Stimulated activated CD8-positive, alpha-beta memory T cell treated with anti-CD3 and anti-CD28 coated beads, Interleukin-4, amount 100 ng/mL, for 48 hours (primary cell): Measurements from ENCODE around the gene SLC49A4.

Experiments used
- DNase-seq: peaks from one replicate; pipeline ENCODE4 v3.0.0-alpha.2; 2020

SLC49A4 gene

DNA sequence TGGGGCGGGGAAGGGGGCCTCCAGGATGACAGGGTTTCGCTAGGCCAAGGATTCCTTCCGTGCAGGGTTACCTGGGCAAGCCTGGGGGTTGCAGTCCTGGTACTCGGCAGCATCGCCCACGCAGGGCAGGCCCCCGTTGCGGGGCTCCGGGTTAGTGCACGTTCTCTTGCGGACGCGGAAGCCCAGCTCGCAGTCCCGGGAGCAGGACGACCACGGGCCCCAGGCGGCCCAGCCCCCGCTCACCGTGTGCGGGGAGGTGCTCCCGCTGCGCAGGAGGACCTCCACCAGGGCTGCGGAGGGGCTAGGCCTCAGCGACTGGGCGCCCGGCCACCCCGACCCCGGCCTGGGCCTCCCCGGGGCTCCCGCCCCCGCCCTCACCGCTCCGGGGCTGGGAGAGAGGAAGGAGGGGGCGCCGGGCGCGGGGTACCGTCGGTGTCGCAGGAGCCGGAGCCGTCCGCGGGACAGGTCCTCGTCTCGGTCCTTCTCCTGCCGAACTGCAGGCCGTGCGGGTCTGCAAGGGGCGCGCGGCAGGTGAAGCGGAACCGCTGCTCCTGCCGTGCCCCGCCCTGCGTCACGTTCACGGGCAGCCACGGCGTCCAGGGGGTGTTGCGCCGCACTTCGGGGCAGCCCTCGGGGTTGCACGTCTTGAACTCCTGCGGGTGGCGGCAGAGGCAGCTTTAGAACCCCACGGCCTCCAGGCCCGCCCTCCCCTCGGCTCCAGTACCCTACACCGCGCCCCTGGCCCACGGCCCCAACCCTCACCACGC lies 118.1 kb downstream of the SLC49A4 start:
- no peak for DNase-seq

DNA sequence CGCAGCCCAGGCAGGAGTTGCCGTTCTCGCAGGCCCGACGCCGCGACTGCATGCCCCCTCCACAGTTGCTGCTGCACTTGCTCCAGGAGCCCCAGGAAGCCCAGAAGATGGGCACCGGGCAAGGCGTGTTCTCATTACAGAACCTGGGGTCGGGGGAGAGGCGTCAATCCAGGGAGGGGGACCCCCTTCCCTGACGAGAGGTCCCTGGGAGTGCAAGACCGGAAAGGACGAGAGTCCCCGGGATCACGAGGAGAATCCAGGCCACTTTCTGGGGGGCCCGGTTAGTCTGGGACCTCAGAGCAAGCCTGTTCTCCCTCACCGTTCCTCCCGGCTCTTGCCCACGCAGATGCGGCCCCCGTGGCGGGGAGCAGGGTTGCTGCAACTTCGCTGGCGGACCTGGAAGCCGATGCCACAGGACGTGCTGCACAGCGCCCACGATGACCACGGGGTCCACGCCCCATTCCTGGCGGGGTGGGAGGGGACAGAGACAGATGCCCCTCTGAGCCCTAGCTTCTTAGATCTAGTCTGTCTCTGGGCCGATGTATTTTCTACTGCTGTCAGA lies 118.8 kb downstream of the SLC49A4 start:
- no peak for DNase-seq

DNA sequence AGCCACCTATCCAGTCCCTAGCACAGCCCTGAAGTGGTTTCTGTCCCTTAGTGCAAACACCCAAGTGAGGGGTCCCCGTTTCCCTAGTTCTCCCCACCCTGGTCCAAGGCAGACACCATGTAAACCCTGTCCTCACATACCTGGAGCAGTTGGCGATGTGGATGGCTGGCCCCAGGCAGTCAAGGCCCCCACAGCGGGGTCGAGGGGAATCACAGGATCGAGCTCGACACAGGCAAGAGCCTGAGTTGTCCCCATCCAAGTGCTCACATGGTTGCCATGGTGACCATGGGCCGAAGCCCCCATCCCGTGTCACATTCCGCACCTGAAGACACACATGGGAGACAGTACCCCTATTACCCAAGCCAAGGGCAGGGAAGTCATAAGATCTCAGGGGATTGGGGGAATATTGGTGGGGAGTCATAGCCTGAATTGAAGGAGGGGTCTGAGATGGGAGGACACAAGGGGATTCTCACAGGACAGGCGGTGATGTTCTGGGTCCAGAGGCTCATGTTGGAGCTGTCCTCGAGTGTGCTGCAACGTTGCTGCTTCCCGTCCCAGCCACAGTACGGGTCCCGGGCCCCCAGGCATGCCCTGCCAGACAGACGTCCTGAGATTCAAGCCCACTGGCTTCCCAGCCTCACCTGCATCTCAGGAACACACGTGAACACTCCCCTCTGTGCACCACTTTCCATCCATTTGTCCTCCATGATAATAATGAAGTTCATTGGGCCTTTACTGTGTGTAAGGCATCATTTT lies 120.6 kb downstream of the SLC49A4 start:
- no peak for DNase-seq

DNA sequence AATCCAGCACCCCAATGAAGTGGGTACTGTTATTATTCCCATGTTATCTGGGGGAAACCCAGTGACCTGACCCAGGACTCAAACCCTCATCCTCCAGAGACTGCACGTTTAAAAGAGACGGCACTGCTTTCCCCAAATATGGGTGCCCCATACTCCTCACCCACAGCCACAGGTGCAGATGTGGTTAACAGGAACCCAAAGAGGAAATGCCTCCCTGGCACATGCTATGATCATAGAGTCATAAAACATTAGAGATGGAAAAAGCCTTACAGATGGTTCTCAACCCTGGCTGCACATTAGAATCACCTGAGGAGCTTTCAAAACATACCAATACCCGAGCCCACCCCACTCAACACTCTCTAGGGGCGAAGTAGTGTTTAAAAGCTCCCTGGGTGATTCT lies 121.2 kb downstream of the SLC49A4 start:
- no peak for DNase-seq

DNA sequence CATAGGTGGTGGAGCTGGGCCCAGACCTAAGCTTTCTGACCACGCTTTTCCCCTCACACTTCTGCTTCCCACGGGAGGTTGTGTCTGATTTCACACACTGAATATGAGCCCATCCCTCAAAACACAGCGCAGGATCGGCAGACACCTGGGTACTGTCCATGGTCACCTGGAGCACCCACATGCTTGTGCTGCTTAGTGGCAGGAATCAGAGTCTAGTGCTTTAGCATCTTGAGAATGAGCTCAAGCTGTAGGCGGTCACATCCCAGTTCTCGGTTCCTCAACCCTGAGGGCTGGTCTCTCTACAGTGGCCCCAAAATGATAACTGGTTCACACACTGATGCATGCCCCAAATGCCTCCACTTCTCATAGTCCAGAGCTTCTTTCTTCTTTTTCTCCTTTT lies 121.7 kb downstream of the SLC49A4 start:
- DNase-seq: no peak

DNA sequence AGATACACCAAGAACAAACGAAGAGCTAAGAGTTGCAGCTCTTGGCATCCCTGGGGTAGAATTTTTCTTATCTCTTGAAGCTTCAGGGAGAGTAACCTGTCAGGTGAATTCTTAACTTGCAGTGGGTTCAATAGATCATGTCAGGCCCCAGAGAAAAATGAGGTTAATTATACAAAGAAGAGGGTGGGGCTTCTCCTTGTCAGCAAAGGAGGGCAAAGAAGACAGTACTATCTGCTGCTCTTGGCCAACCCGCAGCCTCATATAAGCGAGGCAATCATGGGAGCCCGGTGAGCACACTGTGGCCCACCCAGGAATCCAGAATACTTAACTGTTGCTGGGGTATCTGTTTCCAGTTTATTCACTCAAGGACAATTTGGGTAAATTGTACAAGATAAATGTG lies 122.5 kb downstream of the SLC49A4 start:
- DNase-seq: no peak

DNA sequence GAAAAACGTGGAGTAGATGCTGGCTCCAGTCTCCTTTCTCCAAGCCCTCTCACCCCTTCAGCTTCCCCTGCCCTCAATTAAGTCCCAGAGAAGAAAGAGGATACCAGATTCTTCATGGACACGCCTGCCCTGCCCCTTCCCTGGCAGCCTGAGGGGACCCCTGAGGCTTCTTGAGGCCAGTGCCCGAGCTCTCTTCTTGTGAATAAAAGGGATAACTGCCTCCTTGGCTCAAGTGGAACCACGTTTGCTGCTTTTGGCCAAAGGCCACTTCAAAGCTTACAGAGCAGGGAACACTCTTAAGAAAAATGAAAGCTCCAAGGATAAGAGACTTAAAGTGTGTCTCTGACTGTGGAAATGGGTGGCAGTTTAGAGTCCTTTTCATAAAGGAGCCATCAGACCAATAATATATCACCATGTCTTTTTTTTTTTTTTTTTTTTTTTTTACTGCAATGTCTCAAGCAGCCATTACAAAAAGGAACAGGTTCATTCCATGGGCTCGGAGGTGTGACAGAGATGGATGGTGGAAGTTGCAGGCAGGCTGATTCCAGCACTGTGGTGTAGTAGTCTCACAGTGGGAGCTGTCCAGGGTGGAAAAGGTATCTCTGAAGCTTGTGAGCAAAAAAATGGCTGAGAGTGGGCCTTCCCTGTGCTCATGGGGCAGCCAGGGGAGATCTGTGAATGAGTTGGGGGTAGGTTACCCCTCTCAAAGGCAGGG lies 123.9 kb downstream of the SLC49A4 start:
- no peak for DNase-seq

DNA sequence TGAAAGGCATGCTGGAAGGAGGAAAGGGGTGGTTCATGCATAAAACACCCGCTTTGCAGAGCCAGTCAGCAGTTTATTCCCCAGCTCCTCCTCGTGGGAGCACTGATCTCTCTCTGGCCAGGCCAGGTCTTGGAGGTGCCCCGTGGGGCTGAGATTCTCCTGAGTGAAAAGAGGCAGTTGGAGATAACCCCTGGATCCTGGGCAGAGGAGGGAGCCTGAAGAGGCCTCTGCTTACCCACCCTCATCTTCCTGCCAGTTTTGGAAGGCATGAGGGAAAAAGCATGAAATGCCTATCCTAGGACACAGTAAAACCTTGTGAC lies 124.4 kb downstream of the SLC49A4 start:
- DNase-seq: no peak

DNA sequence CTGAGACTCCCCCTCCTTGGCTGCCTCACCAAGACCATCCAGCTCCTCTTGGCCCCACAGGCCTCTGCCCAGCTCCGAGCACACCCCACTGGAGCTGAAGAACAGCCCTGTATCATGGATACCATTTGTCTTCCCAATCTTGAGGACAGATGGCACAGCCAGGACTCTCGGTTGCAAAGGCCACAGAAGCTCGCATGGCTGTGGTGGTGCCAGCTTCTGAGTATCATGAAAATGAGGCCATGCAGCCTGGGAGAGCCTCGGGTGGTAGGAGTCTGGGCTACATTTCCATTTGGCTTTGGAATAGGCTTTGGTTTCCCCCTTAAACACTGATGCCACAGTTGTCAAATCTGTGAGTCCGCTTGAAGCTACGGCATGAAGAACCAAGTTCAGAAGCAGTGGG lies 126.1 kb downstream of the SLC49A4 start:
- DNase-seq: no peak

DNA sequence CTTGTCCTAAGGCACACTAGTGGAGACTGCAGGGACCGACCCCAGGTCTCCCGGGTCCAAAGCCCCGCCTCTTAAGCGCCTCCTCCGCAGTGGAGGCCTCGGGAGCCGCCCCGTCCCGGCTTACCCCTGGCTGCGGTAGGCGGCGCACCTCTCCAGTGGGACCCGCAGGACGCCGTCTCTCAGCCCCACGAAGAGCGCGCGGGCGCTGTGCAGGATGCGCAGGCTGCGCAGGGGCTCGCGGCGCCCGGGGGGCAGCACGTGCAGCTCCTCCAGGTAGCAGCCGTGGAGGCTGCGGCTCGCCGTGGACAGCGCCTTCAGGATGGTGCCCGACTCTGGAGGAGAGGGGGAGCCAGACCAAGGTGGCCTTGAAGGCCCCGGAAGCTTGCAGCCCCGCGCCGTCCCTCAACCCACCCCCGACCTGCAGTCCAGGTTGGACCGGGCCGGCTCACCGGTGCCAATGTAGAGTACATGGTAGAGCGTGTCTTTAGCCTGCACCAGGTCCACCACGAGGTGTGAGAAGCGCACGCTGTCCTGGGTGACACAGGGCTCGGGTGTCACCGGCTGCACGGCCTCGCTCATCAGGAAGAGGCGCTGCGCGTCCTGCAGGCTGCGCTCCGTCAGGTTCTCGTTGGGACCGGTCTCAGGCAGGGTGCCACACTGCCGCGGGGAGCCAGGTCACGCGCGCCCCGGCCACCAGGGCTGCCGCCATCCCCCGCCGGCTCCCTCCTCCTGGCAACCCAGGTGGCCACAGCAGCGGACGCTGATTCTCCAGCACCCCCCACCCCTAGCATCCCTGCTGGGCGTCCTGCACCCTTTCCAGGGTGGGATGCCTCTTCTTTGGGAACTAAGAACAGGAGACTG lies 127.2 kb downstream of the SLC49A4 start:
- DNase-seq: peak; percentile 58

DNA sequence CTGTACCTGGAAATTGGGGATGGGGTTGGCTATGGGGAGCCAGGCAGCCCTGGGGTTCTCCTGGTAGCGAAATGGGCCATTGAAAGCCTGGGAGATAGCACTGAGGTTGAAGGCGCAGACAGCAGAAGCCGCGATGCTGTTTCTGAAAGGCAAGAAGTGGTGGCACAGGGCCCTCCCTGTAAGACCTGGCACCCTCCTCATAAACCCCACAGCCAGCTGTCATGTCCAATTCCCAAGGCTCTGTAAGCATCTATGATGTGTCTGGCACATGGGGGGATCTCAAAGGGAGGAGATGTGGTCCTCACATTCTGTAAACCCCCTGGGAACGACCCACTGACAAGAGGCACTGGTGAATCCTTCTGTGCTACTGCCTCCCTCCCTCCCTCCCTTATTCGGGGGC lies 128.7 kb downstream of the SLC49A4 start:
- DNase-seq: no peak

DNA sequence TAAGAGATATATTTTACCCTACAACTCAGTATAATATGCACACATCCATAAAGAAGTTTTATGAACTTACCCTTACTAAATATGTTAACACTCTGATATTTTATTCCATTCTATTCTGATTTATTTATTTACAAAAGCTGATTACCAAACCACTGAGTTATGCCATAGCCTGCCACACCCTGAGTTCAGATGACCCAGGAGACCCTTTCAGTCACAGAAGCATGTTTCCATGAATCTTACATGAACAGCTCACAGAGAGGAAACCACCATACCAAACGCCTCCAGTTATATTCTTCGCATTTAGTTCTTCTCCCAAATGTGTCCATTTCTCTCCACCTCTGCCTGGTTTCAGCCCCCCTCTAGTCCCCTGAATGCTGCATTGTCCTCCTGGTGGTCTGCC lies 129.2 kb downstream of the SLC49A4 start:
- DNase-seq: no peak

DNA sequence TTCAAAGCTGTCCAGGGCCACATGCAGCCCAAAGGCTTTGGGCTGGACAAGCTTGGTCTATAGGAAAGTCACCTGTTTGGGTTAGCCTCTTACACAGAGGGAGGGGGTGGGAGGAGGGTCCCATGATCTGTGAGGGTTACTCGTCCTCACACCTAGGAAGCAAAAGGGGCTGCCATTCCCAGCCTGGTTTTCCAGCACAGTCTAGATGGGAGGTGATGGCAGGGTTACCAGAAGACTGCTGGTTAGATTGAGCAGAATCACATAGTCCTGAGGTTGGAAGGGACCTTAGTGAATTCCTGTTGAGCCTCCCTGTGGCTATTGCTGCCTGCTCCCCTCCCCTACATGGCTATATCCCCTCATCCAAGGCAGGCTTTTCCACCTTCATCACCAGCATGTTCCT lies 130.9 kb downstream of the SLC49A4 start:
- no peak for DNase-seq

DNA sequence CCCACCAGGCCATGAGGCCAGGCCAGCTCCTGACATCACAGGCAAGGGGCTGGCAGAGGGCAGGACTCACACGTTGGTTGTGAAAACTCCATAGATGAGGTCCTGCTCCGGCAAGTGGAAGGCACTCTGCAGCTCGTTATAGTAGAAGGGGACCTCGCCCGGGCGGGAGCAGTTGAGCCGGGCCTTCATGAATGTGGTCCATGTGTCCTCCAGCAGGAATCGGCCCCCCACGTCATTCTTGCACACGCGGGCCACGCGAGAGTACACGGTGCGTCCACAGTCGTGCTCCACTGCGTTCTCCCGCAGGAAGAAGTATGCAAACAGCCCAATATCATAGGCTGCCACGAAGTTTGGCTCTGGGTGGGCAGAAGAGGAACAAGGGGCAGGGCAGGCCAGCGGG lies 131.5 kb downstream of the SLC49A4 start:
- DNase-seq: no peak

DNA sequence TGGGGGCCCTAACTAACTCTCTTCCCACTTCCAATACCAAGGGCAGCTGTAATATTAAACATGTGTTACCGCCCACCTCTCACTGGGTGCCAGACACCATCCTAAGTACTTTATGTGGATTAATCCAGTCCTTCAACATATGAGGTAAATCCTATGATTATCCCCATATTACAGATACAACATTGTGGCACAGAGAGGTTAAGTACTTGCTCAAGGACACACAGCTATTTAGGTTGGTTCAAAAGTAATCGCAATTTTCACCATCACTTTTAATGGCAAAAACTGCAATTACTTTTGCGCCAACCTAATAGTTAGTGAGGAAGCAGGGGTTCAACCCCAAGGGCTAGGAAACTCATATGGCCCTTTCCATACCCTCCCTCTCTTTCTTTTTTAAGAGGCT lies 131.9 kb downstream of the SLC49A4 start:
- no peak for DNase-seq

DNA sequence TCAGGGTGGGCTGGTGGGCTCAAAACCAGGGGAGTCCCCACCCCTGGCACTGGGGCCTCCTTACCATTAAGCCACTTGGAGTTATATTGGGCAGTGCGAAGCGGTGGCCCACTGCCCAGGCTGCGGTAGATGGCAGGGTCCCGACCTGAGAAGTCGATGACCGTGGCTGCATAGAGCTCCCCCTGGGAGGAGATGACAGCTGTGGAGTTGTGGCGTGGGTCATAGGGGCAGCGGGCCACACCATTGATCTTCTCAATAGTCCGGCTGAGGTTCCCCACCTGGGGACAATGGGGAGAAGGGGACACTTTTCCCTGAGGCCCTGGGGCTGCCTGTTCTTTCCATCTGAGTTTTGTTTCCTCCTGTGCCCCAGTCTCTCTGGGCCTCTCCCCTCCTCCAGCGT lies 132.9 kb downstream of the SLC49A4 start:
- no peak for DNase-seq

DNA sequence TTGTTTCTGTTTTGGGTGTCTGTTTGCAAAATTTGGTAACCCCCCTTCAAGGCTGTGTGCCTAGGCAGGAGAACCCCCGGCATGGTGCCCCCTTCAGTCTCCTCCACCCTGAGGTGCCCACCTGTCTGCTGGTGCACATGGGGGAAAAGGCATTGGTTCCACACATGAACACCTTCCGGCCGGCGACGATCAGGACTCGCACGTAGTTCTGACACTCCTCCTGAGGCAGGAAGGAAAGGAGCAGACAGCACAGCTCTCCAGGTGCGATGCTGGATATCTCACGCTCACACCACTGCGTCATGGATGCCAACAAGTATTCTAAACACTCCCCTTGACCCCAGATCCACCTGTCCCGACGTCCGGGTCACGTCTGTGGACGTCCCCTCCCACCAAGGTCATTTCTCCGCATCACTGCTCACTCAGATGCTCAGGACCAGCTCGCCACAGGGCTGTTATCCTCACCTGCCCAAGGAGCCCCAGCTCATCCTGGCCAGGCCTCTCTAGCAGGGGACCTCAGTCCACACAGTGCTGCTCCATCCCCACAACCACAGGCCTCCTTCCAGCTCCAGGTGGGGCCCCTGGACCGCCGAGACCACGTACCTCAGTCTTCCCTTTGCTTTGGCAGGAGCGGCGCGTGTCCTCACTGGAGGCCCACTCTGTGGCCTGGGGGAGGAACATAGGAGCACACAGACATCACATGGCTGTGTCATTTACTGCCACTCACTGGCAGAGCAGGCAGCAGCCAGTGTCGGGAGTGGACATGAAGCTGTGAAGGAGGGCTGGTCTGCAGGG lies 133.7 kb downstream of the SLC49A4 start:
- no peak for DNase-seq

DNA sequence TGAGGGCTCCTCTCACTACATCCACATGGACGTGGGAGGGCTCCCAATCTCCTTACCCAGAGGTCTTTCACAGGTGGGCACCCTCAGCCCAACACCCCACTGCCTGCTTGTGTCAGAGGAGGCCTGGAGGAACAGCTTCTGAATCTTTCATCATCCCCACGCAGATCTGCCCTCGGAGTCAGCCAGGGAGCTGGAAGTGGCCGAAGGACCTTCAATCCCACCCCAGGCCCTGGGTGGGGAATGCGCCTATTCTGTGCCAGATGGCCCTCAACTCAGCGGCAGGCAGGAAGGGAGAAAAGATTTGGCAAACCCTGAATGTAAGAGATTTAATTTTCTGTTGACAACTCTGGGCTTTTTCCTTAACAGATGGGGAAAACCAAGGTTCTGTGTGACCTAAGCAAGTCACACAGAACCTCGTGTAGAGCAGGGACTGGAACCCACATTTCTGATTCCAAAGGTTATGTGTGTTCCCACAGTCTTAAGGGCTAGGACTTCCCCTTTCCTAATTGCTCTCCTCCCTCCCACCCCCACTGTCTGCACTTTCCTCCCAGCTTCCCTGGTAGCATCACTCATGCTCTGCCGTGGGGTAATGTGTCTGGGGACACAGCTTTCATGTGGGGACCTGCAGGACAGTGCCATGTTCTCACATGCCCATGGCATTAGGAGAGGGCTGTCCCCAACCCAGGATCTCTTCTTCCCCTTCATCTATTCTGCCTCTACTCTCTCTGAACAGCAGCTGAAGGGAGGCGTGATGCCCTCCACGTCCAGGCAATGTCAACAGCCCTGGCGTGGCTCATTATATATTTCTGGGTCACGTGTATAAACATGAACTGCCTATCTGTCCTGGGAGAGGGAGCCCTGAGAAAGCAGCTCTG lies 134.6 kb downstream of the SLC49A4 start:
- no peak for DNase-seq

DNA sequence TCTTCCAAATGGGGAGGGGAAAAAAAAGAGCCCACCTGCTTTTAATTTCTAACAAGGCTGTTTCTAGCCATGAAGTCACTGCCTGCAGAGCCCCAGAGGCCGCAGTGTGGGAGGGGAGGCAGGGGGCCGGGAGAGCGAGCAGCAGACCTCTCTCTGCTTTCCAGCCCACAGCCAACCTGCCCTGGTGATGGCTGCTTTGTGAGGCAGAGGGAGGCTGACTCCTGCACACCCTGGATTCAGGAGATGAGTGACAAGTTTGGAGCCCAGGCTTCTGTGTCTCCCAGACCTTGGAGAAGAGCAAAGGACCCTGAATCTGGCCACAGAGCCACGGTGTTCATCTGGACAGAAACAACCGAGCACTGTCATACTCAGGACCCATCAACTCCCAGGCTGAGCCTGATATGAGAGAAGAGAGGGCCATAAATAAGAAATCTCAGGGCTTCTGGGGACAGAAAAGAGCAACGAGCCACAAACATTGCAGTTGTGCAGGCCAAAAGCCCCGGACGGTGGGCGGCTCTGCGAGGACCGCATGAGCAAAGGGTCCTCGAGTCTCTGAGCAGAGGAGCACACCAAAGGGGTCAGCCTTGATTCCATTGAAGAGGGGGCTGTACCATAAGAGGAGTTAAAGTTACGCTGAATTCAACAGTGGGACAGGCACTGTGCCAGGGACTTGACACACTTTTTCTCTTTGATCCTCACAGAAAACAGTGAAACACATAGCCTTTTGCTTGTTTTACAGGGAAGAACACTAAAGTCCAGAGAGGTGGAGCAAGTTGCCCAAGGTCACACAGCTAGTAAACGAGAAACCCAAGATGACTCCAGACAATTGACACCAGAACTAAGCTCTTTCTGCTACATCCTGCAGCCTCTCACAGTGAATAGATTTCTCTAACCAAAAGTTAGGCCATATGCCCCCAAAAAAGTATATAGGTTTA lies 135.5 kb downstream of the SLC49A4 start:
- DNase-seq: no peak
